HEK293 (cell line): ENCODE results near the gene ZBED5.

Experiments
- CTCF ChIA-PET: fragments of 350-600 bp; formaldehyde crosslinking; extraction: SDS; loops from one replicate; lab custom pipeline; 2021; ENCODE audit warnings: antibody characterized with exemption; lab: Yijun Ruan, JAX
- POLR2A ChIA-PET: fragments of 300-600 bp; formaldehyde crosslinking; extraction: SDS; loops from one replicate; lab custom pipeline; 2020; ENCODE audit warnings: antibody characterized with exemption, inconsistent platforms; lab: Yijun Ruan, JAX
- H3K27ac ChIP-seq: fragments of 200-500 bp; sonication (Bioruptor generic); 2 replicates; pipeline ENCODE4 v1.5.1; 2014; ENCODE audit warnings: low read depth, low read length, control low read depth, inconsistent platforms; ENCODE audit errors: extremely low read depth
- H3K36me3 ChIP-seq, 2 experiments: fragments of 200-500 bp in 1 of 2; sonication (Bioruptor generic) in 1 of 2; 1 replicate in 1 of 2; 2 replicates in 1 of 2; pipeline ENCODE4 v1.5.1; 2014 to 2017; ENCODE audit warnings: inconsistent platforms in 2 of 2, low read length in 2 of 2; ENCODE audit not compliant: control insufficient read depth in 2 of 2, insufficient read depth in 1 of 2
- H3K4me1 ChIP-seq: fragments of 200-500 bp; sonication (Bioruptor generic); 2 replicates; pipeline ENCODE4 v1.5.1; 2014; ENCODE audit warnings: mild to moderate bottlenecking, low read length, inconsistent platforms; ENCODE audit not compliant: control insufficient read depth, insufficient read depth
- H3K4me3 ChIP-seq: 2 replicates; pipeline ENCODE4 v1.5.1; 2011; ENCODE audit warnings: low read depth, mild to moderate bottlenecking, control low read depth, low read length, moderate library complexity
- H3K9me3 ChIP-seq: fragments of 200-500 bp; sonication (Bioruptor generic); 2 replicates; pipeline ENCODE4 v1.5.1; 2014; ENCODE audit warnings: low read depth, low read length, inconsistent platforms; ENCODE audit not compliant: control insufficient read depth, insufficient read depth
- ELK4 ChIP-seq: IDR thresholded peaks from 2 replicates; pipeline ENCODE4 v1.6.1; 2011; ENCODE audit warnings: mild to moderate bottlenecking, low read depth, low read length, borderline replicate concordance
- HOXC10 ChIP-seq: sonication (generic); formaldehyde crosslinking; IDR thresholded peaks from 2 replicates; pipeline ENCODE4 v1.8.1; 2023; ENCODE audit warnings: mild to moderate bottlenecking, missing genetic modification reagents
- KLF10 ChIP-seq: fragments of 450-650 bp; IDR thresholded peaks from 2 replicates; pipeline ENCODE4 v1.5.1; 2018; ENCODE audit warnings: missing biosample characterization, mild to moderate bottlenecking, missing genetic modification characterization
- MEIS1 ChIP-seq: sonication (generic); formaldehyde crosslinking; IDR thresholded peaks from 2 replicates; pipeline ENCODE4 v1.8.1; 2022; ENCODE audit warnings: missing genetic modification reagents, mild to moderate bottlenecking, borderline replicate concordance
- PRDM6 ChIP-seq: fragments of 450-650 bp; formaldehyde crosslinking; IDR thresholded peaks from 2 replicates; pipeline ENCODE4 v1.5.1; 2017; ENCODE audit warnings: missing biosample characterization, missing genetic modification characterization
- TCF7L2 ChIP-seq: IDR thresholded peaks from 2 replicates; pipeline ENCODE4 v1.6.1; 2011; ENCODE audit warnings: low read depth, mild to moderate bottlenecking, inconsistent platforms, low read length, moderate library complexity, borderline replicate concordance
- ZBTB48 ChIP-seq: fragments of 450-650 bp; formaldehyde crosslinking; IDR thresholded peaks from 2 replicates; pipeline ENCODE4 v1.5.1; 2016; ENCODE audit warnings: missing biosample characterization, missing genetic modification characterization
- ZBTB49 ChIP-seq: fragments of 450-650 bp; formaldehyde crosslinking; IDR thresholded peaks from 2 replicates; pipeline ENCODE4 v1.5.1; 2016; ENCODE audit warnings: missing biosample characterization, missing genetic modification characterization, low read depth
- ZNF112 ChIP-seq: fragments of 450-650 bp; formaldehyde crosslinking; IDR thresholded peaks from 2 replicates; pipeline ENCODE4 v1.5.0; 2017; ENCODE audit warnings: missing biosample characterization, missing genetic modification characterization
- ZNF133 ChIP-seq: fragments of 450-650 bp; formaldehyde crosslinking; IDR thresholded peaks from 2 replicates; pipeline ENCODE4 v1.5.1; 2016; ENCODE audit warnings: missing biosample characterization, missing genetic modification characterization
- ZNF169 ChIP-seq: fragments of 450-650 bp; formaldehyde crosslinking; IDR thresholded peaks from 2 replicates; pipeline ENCODE4 v1.5.1; 2016; ENCODE audit warnings: missing biosample characterization, missing genetic modification characterization
- ZNF184 ChIP-seq: fragments of 450-650 bp; IDR thresholded peaks from 2 replicates; pipeline ENCODE4 v1.5.1; 2018; ENCODE audit warnings: missing biosample characterization, mild to moderate bottlenecking, missing genetic modification characterization
- ZNF239 ChIP-seq: fragments of 450-650 bp; formaldehyde crosslinking; IDR thresholded peaks from 2 replicates; pipeline ENCODE4 v1.5.1; 2016; ENCODE audit warnings: missing biosample characterization, missing genetic modification characterization
- ZNF292 ChIP-seq: fragments of 450-650 bp; formaldehyde crosslinking; IDR thresholded peaks from 2 replicates; pipeline ENCODE4 v1.5.1; 2016; ENCODE audit warnings: low read depth, missing biosample characterization, missing genetic modification characterization, borderline replicate concordance
- ZNF433 ChIP-seq: fragments of 450-650 bp; formaldehyde crosslinking; IDR thresholded peaks from 2 replicates; pipeline ENCODE4 v1.5.1; 2016; ENCODE audit warnings: missing biosample characterization, missing genetic modification characterization, low read depth
- ZNF48 ChIP-seq: fragments of 450-650 bp; formaldehyde crosslinking; IDR thresholded peaks from 2 replicates; pipeline ENCODE4 v1.5.1; 2016; ENCODE audit warnings: missing biosample characterization, missing genetic modification characterization
- ZNF626 ChIP-seq: fragments of 450-650 bp; sonication (Bioruptor Pico); formaldehyde crosslinking; IDR thresholded peaks from 2 replicates; pipeline ENCODE4 v1.5.1; 2018; ENCODE audit warnings: missing biosample characterization, missing genetic modification characterization, inconsistent platforms
- ZNF843 ChIP-seq: fragments of 450-650 bp; formaldehyde crosslinking; IDR thresholded peaks from 2 replicates; pipeline ENCODE4 v1.5.1; 2016; ENCODE audit warnings: missing biosample characterization, missing genetic modification characterization
- ZSCAN18 ChIP-seq: fragments of 450-650 bp; formaldehyde crosslinking; IDR thresholded peaks from 2 replicates; pipeline ENCODE4 v1.5.1; 2016; ENCODE audit warnings: missing biosample characterization, missing genetic modification characterization
- ZSCAN4 ChIP-seq: fragments of 450-650 bp; formaldehyde crosslinking; IDR thresholded peaks from 2 replicates; pipeline ENCODE4 v1.5.1; 2017; ENCODE audit warnings: missing biosample characterization, missing genetic modification characterization

ZBED5 gene

GRCh38 chr11:10885703-10886363, 28.0 kb upstream of the ZBED5 start:
- ChIA-PET CTCF (interaction anchor here (0.6 to 1.1 kb wide), 3 partner anchors 8 to 76 kb away, joined by 3 to 4 read pairs (median 3); no protein-coding TSS in a partner anchor), POLR2A (no interaction called here)
- H3K4me1 ChIP-seq, result no peaks in the 10 kb centered on the region
- H3K9me3 ChIP-seq, result no peaks in the 10 kb centered on the region
- no peaks in the 10 kb centered on the region for H3K36me3 ChIP-seq
- H3K27ac ChIP-seq, result no peak overlapping the region
- H3K4me3 ChIP-seq, result no peak overlapping the region
- TF ChIP-seq KLF10 (no peak), ZBTB49 (tag by site-specific recombination) (no peak), ZNF843 (no peak), HOXC10 (CRISPR knock-in tag) (no peak), TCF7L2 (no peak), PRDM6 (no peak), ZNF292 (no peak), ZNF626 (tag by site-specific recombination) (no peak), ZNF169 (tag by site-specific recombination) (no peak), ZNF112 (tag by site-specific recombination) (no peak), ELK4 (no peak), ZNF184 (no peak), ZNF433 (tag by site-specific recombination) (no peak), ZNF133 (tag by site-specific recombination) (no peak), ZSCAN18 (tag by site-specific recombination) (no peak), ZSCAN4 (tag by site-specific recombination) (no peak), ZNF239 (tag by site-specific recombination) (no peak), ZBTB48 (tag by site-specific recombination) (no peak), ZNF48 (tag by site-specific recombination) (no peak), MEIS1 (CRISPR knock-in tag) (no peak)
